BLaER1 treated with 17β-estradiol and CSF1 and Interleukin-3, amounts not matched to agents 10 nM and 100 nM (cell line): ENCODE data around the gene CLSTN3.

Experiments
- H3K27ac ChIP-seq, 11 experiments: shearing (Covaris generic); formaldehyde crosslinking; 2 replicates each; pipeline ENCODE4 v1.8.1; 2022
- H3K27me3 ChIP-seq, 11 experiments: shearing (Covaris generic); formaldehyde crosslinking; 2 replicates each; pipeline ENCODE4 v1.8.1; 2022
- H3K36me3 ChIP-seq, 11 experiments: shearing (Covaris generic); formaldehyde crosslinking; 2 replicates each; pipeline ENCODE4 v1.8.1; 2022
- H3K4me1 ChIP-seq, 10 experiments: shearing (Covaris generic); formaldehyde crosslinking; 2 replicates each; pipeline ENCODE4 v1.8.1; 2022
- H3K4me2 ChIP-seq, 11 experiments: shearing (Covaris generic); formaldehyde crosslinking; 2 replicates each; pipeline ENCODE4 v1.8.1; 2022
- H3K4me3 ChIP-seq, 10 experiments: shearing (Covaris generic); formaldehyde crosslinking; 2 replicates each; pipeline ENCODE4 v1.8.1; 2022
- H3K9ac ChIP-seq, 11 experiments: shearing (Covaris generic); formaldehyde crosslinking; 2 replicates each; pipeline ENCODE4 v1.8.1; 2022
- H3K9me3 ChIP-seq, 11 experiments: shearing (Covaris generic); formaldehyde crosslinking; replicated peaks in 1 of 11; 2 replicates each; pipeline ENCODE4 v1.8.1; 2022
- H4K20me1 ChIP-seq, 11 experiments: shearing (Covaris generic); formaldehyde crosslinking; 2 replicates each; pipeline ENCODE4 v1.8.1; 2022
- Cebpa-rat ChIP-seq, 11 experiments: shearing (Covaris generic); IDR thresholded peaks; 2 replicates each; pipeline ENCODE4 v1.8.1; 2022

The CLSTN3 gene

GRCh38 chr12:7129872-7130691 lies at the start of gene CLSTN3:
CLSTN3 (plus strand) TSS chr12:7130371; CDS start chr12:7130649, 278 bp downstream.
- peak within 1 kb of the TSS in 10 of 11 experiments; percentile 32 to 68 (median 60); a peak in 19 of 22 replicates for H3K27ac ChIP-seq
- H3K4me1 ChIP-seq, result peaks cover 20 to 44% (median 38%) of the 10 kb centered on the region in 10 experiments
- H3K27me3 ChIP-seq, result no peaks in the 10 kb centered on the region
- no peak for TF ChIP-seq Cebpa-rat (IDR thresholded peaks at IDR 0.05)
- peak within 1 kb of the TSS; percentile 61 to 84 (median 76) for H3K9ac ChIP-seq
- H3K4me3 ChIP-seq, result peak within 1 kb of the TSS; percentile 55 to 86 (median 71)
- no peaks in the 10 kb centered on the region; a peak in 1 of 22 replicates for H4K20me1 ChIP-seq
- H3K9me3 ChIP-seq, result no peaks in the 10 kb centered on the region
- H3K4me2 ChIP-seq, result peak within 1 kb of the TSS; percentile 84 to 100 (median 99)
- peaks cover 0 to 19% (median 16%) of the 10 kb centered on the region in 11 experiments; a peak in 18 of 22 replicates for H3K36me3 ChIP-seq

- Histone ChIP-seq H3K4me3 (no peak overlapping the region), H3K4me2 (no peak overlapping the region), H3K9ac (no peak overlapping the region), H4K20me1 (no peaks in the 10 kb centered on the region), H3K9me3 (peaks cover 9 to 22% (median 18%) of the 10 kb centered on the region in 11 experiments), H3K36me3 (peaks cover 0 to 8% (median 0%) of the 10 kb centered on the region in 11 experiments; a peak in 3 of 22 replicates), H3K4me1 (no peaks in the 10 kb centered on the region), H3K27ac (no peak overlapping the region), H3K27me3 (no peaks in the 10 kb centered on the region)
- no peak for TF ChIP-seq Cebpa-rat (IDR thresholded peaks at IDR 0.05)
These were observed 49.1 kb upstream of the CLSTN3 start for GRCh38 chr12:7081037-7081436.

GRCh38 chr12:7083125-7083524 lies 47.0 kb upstream of the CLSTN3 start:
- no peaks in the 10 kb centered on the region for H3K4me1 ChIP-seq
- no peak overlapping the region for H3K9ac ChIP-seq
- no peak for TF ChIP-seq Cebpa-rat (IDR thresholded peaks at IDR 0.05)
- no peaks in the 10 kb centered on the region for H3K27me3 ChIP-seq
- H3K36me3 ChIP-seq, result peaks cover 0 to 8% (median 0%) of the 10 kb centered on the region in 11 experiments; a peak in 3 of 22 replicates
- H3K4me2 ChIP-seq, result no peak overlapping the region
- H4K20me1 ChIP-seq, result no peaks in the 10 kb centered on the region
- H3K4me3 ChIP-seq, result no peak overlapping the region
- peaks cover 9 to 22% (median 18%) of the 10 kb centered on the region in 11 experiments for H3K9me3 ChIP-seq
- H3K27ac ChIP-seq, result no peak overlapping the region

- no peak overlapping the region for H3K9ac ChIP-seq
- no peak overlapping the region for H3K4me3 ChIP-seq
- no peak overlapping the region for H3K4me2 ChIP-seq
- H3K4me1 ChIP-seq, result peaks cover 22 to 27% (median 25%) of the 10 kb centered on the region in 10 experiments
- TF ChIP-seq Cebpa-rat (IDR thresholded peaks at IDR 0.05), result no peak
- peaks cover 0 to 8% (median 0%) of the 10 kb centered on the region in 11 experiments; a peak in 3 of 22 replicates for H3K36me3 ChIP-seq
- peaks cover 6 to 16% (median 13%) of the 10 kb centered on the region in 11 experiments for H3K9me3 ChIP-seq
- no peak overlapping the region for H3K27ac ChIP-seq
- H4K20me1 ChIP-seq, result no peaks in the 10 kb centered on the region
- 0 out of 22 replicates have a peak, but pooled peaks cover 0 to 5% (median 0%) of the 10 kb centered on the region in 11 experiments for H3K27me3 ChIP-seq
These were observed 40.8 kb upstream of the CLSTN3 start for GRCh38 chr12:7089196-7089871.

- no peaks in the 10 kb centered on the region for H4K20me1 ChIP-seq
- peaks cover 0 to 6% (median 2%) of the 10 kb centered on the region in 11 experiments; a peak in 16 of 22 replicates for H3K9me3 ChIP-seq
- peak overlapping the region; percentile 16 to 73 (median 57); a peak in 21 of 22 replicates for H3K4me2 ChIP-seq
- H3K27me3 ChIP-seq, result 0 out of 22 replicates have a peak, but pooled peaks cover 0 to 5% (median 0%) of the 10 kb centered on the region in 11 experiments
- H3K4me1 ChIP-seq, result peaks cover 22 to 27% (median 25%) of the 10 kb centered on the region in 10 experiments
- H3K27ac ChIP-seq, result no peak overlapping the region
- no peak for TF ChIP-seq Cebpa-rat (IDR thresholded peaks at IDR 0.05)
- no peaks in the 10 kb centered on the region for H3K36me3 ChIP-seq
- H3K9ac ChIP-seq, result peak overlapping the region in 4 of 11 experiments; percentile 9 to 37 (median 11); a peak in 4 of 22 replicates
- no peak overlapping the region for H3K4me3 ChIP-seq
These were observed 39.8 kb upstream of the CLSTN3 start for GRCh38 chr12:7090222-7090998.

- H3K9ac ChIP-seq, result peak overlapping the region in 3 of 11 experiments; percentile 9 to 37 (median 12); a peak in 1 of 22 replicates
- H3K4me3 ChIP-seq, result no peak overlapping the region
- peaks cover 22 to 27% (median 25%) of the 10 kb centered on the region in 10 experiments for H3K4me1 ChIP-seq
- H3K27me3 ChIP-seq, result 0 out of 22 replicates have a peak, but pooled peaks cover 0 to 5% (median 0%) of the 10 kb centered on the region in 11 experiments
- H4K20me1 ChIP-seq, result no peaks in the 10 kb centered on the region
- no peak for TF ChIP-seq Cebpa-rat (IDR thresholded peaks at IDR 0.05)
- no peak overlapping the region for H3K27ac ChIP-seq
- no peaks in the 10 kb centered on the region for H3K9me3 ChIP-seq
- peak overlapping the region; percentile 32 to 73 (median 59); a peak in 20 of 22 replicates for H3K4me2 ChIP-seq
- no peaks in the 10 kb centered on the region for H3K36me3 ChIP-seq
These were observed 39.0 kb upstream of the CLSTN3 start for GRCh38 chr12:7091171-7091570.

GRCh38 chr12:7091660-7092228 lies 38.4 kb upstream of the CLSTN3 start:
- H3K4me2 ChIP-seq, result peak overlapping the region; percentile 32 to 86 (median 64)
- 0 out of 22 replicates have a peak, but pooled peaks cover 0 to 5% (median 0%) of the 10 kb centered on the region in 11 experiments for H3K27me3 ChIP-seq
- peak overlapping the region in 6 of 11 experiments; percentile 4 to 51 (median 32); a peak in 9 of 22 replicates for H3K9ac ChIP-seq
- no peaks in the 10 kb centered on the region for H3K9me3 ChIP-seq
- H4K20me1 ChIP-seq, result no peaks in the 10 kb centered on the region
- peaks cover 0 to 3% (median 0%) of the 10 kb centered on the region in 11 experiments; a peak in 2 of 22 replicates for H3K36me3 ChIP-seq
- H3K4me3 ChIP-seq, result no peak overlapping the region
- H3K27ac ChIP-seq, result peak overlapping the region in 4 of 11 experiments; percentile 14 to 50 (median 36); a peak in 3 of 22 replicates
- TF ChIP-seq Cebpa-rat (IDR thresholded peaks at IDR 0.05), result no peak
- peaks cover 22 to 27% (median 25%) of the 10 kb centered on the region in 10 experiments for H3K4me1 ChIP-seq
